SK-MEL-5 (cell line): Measurements from ENCODE around the gene SYCP2. TPM values are rescaled to one million over a fixed set of nuclear protein-coding genes. Genes with fewer than 3 reads are reported as not detected.
A peak's percentile ranks its signal among the peaks of the same experiment; 100 is the strongest.
"Not testable (repeated sequence)": the region's sequence is repeated elsewhere in the genome, so short reads cannot be mapped to it uniquely, and the experiment has no call there.

Experiments
- DNase-seq: peaks from one replicate; pipeline ENCODE4 v3.0.0-alpha.2; 2016; ENCODE audit warnings: low read depth, low spot score
- in situ Hi-C: cut with HindIII; loops from 2 replicates; pipeline ENCODE4 v1.10.0; 2016; ENCODE audit warnings: low sequenced_read_pairs, high pct_unique_total_duplicates, low pct_unique_long_range_greater_than_20kb
- polyA plus RNA-seq, 2 experiments: library from polyadenylated mRNA; depleted of rRNA; stranded (reverse); fragments of >200 nt; gene quantifications; 2 replicates each; pipeline ENCODE4 v1.2.3, GENCODE V29; 2015
- total RNA-seq: library from RNA; depleted of rRNA; stranded (reverse); fragments of >200 nt; shearing (Covaris generic); gene quantifications from 2 replicates; pipeline ENCODE4 v1.2.3, GENCODE V29; 2014; rRNA removed

The SYCP2 gene, protein sequence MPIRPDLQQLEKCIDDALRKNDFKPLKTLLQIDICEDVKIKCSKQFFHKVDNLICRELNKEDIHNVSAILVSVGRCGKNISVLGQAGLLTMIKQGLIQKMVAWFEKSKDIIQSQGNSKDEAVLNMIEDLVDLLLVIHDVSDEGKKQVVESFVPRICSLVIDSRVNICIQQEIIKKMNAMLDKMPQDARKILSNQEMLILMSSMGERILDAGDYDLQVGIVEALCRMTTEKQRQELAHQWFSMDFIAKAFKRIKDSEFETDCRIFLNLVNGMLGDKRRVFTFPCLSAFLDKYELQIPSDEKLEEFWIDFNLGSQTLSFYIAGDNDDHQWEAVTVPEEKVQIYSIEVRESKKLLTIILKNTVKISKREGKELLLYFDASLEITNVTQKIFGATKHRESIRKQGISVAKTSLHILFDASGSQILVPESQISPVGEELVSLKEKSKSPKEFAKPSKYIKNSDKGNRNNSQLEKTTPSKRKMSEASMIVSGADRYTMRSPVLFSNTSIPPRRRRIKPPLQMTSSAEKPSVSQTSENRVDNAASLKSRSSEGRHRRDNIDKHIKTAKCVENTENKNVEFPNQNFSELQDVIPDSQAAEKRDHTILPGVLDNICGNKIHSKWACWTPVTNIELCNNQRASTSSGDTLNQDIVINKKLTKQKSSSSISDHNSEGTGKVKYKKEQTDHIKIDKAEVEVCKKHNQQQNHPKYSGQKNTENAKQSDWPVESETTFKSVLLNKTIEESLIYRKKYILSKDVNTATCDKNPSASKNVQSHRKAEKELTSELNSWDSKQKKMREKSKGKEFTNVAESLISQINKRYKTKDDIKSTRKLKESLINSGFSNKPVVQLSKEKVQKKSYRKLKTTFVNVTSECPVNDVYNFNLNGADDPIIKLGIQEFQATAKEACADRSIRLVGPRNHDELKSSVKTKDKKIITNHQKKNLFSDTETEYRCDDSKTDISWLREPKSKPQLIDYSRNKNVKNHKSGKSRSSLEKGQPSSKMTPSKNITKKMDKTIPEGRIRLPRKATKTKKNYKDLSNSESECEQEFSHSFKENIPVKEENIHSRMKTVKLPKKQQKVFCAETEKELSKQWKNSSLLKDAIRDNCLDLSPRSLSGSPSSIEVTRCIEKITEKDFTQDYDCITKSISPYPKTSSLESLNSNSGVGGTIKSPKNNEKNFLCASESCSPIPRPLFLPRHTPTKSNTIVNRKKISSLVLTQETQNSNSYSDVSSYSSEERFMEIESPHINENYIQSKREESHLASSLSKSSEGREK (N-terminal part only)
- 3.9 and 4.9 TPM in 2 replicates for total RNA-seq
- 1.2 and 1.9 TPM in 2 replicates for polyA plus RNA-seq (2015; cell fraction: cytosol; rRNA removed)
- 37.9 and 47.5 TPM in 2 replicates for polyA plus RNA-seq (2015; cell fraction: nucleus; rRNA removed)

DNA sequence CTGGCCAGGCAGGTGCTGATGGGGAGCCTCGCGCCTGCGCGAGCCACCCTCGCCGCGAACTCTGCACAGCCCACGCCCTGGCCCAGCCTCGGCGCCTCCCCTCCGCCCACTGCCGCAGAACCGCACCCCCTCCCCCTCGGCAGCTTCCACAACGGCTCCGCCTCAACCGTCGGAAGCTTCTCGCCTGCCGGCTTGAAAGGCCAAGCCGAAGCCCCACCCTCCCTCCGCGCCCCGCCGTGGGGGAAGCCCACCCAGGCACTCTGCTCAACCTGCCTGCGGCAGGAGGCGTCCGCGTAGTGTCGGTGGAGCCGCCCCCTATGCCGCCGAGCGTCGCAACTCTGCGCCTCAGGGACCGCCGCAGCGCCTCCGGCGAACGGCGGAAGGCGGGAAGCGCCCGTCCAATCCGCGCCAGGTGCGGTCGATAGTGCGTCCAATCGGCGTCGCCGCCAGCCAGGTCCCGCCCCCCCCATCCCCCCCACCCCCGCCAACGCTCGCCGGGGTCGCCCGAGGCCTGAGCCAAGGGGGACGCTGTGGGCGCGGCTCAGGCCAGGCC, at the start of gene SYCP2:
SYCP2 (minus strand) TSS at position 342 of the 553 bp plus-strand sequence. CDS start 11,224 bp downstream, outside the sequence.
- DNase-seq = peak; percentile 53

GRCh38 chr20:59983076-59983475, 49.6 kb upstream of the SYCP2 start:
- DNase-seq = no peak
- in situ Hi-C loops = no loop called here

More for the DNA sequence above, at the start of gene SYCP2:
- in situ Hi-C loops = no loop called here

GRCh38 chr20:59977086-59977485, 43.6 kb upstream of the SYCP2 start:
- in situ Hi-C loops = no loop called here
- DNase-seq = no peak

DNA sequence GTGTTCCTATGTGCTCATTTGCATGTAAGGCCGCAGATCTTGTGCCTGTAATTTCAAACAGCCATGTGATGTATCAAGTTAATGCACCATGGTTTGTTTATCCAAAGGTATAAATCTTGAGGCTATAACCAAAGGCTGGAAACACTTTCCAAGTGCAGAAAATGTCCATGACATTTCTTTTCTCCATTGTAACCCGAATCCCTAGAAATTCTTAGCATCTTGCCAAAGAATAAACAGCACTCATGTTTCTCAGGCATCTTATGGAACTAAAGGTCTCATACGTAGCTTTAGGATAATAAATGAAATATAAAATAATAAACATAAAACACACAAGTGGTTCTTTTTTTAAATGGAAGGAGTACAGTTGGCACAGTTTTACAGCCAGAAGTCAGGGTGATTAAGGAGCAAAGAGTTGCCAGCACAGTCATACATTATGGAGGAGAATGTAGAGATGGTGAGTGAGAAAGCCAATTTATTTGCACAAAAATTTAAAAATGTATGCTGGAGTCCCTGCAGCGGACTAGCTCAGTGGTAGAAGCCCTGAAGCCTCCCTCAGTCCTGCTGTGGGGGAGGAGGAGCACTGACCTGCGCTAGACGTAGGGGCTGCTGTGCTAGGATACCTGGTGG, 42.8 kb upstream of the SYCP2 start:
- no peak for DNase-seq
- in situ Hi-C loops = no loop called here

DNA sequence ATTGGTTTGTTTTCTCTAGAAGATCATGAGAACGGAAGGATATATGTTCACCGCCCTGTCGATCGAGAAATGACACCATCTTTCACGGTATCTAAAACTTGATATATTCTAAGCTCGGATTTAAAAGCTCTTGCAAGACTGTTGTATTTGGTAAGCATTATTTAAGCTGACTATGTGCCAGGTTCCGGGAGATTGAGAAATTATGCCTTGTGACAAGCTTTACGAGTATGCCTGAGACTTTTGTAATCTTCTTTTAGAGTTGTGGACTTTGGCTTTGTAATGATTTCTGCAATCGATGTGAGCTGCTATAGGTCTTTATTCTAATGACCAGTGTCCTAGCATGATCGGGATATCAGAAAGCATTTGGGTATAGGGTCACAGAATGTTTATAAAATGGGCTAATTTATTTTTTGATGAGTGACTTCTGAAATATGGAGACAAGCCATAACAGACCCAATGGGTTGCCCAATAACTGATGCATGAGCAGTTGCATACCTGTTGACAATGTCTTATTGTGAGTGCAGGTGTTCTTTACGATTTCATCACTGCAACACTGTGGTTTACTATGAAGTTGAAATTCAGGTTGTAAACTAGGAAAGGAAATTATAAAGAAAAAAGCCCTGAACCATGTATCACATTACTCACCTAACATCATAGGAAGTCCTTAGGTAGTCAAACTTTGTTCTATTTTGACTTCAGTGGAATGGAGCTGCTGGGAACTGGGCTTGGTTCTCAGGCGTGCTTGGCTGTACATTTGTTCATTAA, 38.8 kb upstream of the SYCP2 start:
- DNase-seq = no peak
- in situ Hi-C loops = no loop called here

DNA sequence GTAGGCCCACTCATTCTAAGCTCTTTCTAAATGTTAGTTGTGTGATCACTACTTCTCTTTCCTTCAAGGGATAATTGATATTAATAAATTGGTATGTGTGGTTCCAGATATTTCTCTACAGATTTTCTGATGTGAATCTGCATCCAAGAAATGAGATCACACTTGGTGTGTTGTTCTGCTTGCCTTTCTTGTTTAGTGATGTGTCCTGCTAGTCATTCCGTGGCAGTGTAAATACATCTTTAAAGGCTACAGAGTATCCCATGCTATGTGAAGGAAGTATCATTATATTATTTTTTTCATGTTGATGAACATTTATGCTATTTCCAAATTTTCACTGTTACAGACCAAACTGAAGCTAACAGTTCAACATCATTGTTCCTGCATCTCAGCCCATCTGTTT, 38.0 kb upstream of the SYCP2 start:
- DNase-seq = no peak

GRCh38 chr20:59966428-59966827, 33.0 kb upstream of the SYCP2 start:
- DNase-seq = peak; percentile 35
- in situ Hi-C loops = no loop called here

More for the DNA sequence above, 38.0 kb upstream of the SYCP2 start:
- in situ Hi-C loops = no loop called here

DNA sequence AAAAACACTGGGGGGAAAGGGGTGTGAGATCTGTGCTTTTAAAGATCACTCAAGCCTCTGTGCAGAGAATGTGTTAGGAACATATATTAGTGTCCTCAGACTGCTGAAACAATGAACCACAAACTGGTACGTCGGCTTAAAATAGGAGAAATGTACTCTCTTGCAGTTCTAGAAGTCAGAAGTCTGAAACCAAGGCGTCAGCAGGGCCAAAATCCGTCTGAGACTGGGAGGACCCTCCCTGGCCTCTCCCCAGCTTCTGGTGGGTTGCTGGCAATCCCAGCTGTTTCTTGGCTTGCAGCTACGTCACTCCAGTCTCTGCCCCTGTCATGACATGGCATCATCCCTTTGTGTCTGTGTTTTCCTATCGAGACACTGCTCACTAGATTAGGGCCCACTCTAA, 28.7 kb upstream of the SYCP2 start:
- DNase-seq = no peak
- in situ Hi-C loops = no loop called here

DNA sequence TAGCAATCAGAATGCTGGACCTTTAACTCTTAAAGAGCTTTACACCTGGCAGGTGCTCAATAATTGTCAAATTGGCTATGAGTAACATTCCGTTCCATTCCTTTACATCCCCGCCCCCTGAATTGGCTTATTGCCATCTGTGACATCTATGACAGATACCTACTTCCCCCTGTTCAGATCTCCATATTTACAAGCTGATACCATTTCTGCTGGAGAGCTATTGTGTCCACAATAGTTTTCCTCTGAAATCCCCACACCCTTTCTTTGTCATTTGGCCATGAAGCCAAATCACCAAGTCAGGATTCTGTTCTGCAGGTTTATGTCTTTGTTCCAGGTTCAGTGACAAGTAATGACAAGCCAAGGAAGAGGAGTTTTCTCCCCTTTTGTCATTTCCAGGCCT, 28.0 kb upstream of the SYCP2 start:
- in situ Hi-C loops = no loop called here
- DNase-seq = no peak

GRCh38 chr20:59958626-59959025, 25.2 kb upstream of the SYCP2 start:
- DNase-seq = no peak
- in situ Hi-C loops = no loop called here

DNA sequence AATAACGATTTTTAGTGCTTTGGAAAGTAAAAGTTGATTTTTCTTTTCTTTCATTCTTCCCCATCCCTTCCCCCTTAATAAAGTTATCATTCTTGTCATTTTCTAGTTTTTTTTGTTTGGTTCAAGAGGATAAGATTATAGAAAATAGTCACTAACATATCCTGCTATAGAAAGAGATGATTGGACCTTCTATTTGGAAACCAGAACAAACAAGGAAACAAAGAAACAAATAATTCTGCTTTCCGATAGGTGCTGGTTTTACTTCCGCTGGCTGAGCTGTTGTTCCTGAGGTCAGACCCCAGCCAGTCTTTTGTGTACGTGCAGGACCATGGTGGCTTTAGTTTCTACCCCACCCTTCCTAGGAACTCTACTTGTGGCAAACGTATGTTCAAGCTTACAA, 24.7 kb upstream of the SYCP2 start, which contains the start of gene CDH26:
CDH26 (plus strand) TSS at position 301 of the 400 bp plus-strand sequence. CDS start 304 bp downstream, outside the sequence.
- in situ Hi-C loops = no loop called here
- no peak for DNase-seq

DNA sequence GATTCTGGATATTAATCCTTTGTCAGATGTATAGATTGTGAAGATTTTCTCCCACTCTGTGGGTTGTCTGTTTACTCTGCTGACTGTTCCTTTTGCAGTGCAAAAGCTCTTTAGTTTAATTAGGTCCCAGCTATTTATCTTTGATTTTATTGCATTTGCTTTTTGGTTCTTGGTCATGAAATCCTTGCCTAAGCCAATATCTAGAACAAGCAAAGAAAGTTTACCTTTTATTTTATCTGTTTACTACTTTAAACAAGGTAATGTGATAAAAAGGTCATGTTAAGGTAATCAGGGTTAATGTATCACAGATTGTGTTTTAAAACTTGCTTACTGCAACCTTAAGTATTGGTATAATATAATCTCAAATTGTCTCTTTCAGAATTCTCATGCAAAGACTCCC, 24.1 kb upstream of the SYCP2 start:
- DNase-seq, in situ Hi-C loops: not testable (repeated sequence)

DNA sequence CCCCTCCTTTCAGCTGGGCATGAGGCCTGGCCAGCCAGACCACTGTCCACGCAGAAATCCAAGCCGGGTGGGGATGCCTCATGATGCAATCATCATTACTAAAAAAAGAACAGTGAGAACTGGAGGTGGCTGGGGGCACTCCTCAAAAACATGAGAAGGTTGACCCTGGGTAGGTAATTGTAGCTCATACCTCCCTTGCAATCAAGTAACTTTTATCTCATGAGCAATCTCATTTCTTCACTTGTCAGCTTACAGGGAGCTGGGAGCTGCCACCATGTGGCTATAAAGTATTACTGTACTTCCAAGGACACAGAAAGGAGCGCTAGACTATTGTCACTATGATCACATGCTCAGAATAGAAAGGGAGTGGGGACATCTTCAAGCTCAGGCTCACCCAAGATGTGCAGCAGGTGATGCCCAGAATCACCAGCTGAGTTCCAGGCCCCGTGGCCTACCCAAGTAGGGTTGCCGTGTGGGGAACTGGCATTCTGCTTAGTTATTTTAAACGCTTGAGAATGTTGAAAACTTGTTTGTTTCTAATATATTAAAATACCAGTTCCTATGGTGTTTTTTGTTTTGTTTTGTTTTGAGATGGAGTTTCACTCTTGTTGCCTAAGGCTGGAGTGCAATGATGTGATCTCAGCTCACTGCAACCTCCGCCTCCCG, 21.8 kb upstream of the SYCP2 start:
- peak; percentile 36 for DNase-seq
- in situ Hi-C loops = no loop called here

DNA sequence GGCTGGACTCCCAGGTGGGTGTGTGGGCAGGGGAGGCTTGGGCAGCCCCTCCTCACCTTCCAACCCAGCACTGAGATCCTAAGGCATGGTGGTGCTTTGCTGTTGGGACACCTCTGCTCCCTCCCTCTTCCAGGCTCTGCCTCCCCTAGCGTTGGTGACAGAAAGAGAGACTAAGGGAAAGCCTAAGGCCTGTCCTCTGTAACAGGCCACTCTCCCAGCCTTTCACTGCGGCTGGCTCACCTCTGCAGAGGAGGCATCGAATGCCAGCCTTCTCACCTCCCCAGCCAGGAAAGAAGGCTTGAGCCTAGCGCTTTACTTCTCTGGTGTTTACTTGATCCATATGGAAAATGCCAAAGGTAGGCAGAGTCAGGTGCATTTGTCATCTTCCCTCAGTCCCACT, 21.3 kb upstream of the SYCP2 start:
- DNase-seq = no peak
- in situ Hi-C loops = no loop called here

GRCh38 chr20:59949911-59950310, 16.5 kb upstream of the SYCP2 start:
- in situ Hi-C loops = no loop called here
- DNase-seq = no peak
